ENCODE data around the gene UBALD1.

The UBALD1 gene

GRCh38 chr16:4614571-4615383 is at the start of gene UBALD1:
Gene UBALD1, minus strand, starts transcription at chr16:4614888. Its CDS starts 91 bp downstream, at chr16:4614797.
- DNase-seq: peak; percentile 80 to 86

DNA sequence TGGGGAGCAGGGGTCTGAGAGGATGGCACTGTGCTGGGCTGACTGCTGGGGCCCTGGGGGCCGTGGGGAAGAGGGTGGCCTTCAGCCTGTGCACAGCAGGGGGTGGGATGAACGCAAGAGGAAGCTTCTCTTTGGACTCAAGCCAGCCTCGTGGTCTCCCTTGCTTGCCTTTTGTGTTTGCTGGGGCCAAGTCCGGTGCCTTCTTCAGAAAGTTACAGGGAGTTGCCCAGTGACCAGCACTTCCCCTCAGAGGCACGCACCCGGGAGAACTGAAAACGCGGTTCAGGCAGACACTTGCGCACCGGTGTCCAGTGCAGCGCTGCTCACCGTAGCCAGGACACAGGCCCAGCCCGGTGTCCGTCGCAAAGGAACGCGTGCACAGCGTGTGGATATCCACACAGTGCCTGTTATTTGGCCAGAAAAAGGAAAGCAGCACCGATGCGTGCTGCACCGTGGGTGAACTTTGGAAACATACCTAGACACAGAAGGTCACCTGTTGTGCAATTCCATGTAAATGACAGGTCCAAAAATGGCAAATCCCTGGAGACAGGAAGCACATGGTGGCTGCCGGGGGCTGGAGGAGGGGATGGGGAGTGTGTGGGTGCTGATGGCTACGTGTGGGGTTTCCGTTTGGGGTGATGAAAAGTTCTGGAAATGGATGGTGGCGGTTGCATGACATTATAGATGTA is 49.2 kb upstream of the UBALD1 start:
- DNase-seq: no peak

DNA sequence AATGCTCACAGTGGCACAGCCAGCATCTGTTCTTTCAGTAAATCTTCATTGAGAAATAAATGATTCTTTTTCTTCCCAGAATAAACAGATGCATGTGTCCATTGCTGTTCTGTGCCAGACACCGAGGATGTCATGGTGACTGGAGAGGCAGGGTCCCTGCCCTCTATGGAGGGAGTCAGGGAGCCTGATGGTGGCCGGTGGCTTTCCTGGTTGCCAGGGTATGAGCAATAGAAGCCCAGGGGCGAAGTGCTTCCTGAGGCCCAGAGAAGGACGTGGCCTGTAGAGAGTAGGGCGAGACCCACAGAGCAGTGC is 48.7 kb upstream of the UBALD1 start:
- no peak for DNase-seq

DNA sequence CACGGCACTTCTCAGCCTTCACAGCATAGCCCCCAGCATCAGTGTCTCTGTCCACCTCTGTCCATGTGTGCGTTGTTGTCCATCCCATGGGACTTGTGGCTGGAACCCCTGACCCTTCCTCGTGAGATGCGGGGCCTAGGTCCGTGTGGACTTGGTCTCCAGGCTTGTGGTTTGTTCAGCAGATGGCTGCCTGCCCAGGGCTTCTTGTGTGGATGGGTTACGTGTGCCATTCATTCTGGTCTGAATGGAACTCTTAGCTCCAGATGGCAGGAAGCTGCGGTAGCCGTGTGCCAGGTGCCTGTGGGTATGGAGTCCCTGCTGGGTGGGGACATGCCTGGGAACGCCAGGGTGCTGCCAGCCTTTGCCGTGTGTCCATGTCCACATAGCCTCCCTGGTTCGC is 47.0 kb upstream of the UBALD1 start:
- DNase-seq: no peak

DNA sequence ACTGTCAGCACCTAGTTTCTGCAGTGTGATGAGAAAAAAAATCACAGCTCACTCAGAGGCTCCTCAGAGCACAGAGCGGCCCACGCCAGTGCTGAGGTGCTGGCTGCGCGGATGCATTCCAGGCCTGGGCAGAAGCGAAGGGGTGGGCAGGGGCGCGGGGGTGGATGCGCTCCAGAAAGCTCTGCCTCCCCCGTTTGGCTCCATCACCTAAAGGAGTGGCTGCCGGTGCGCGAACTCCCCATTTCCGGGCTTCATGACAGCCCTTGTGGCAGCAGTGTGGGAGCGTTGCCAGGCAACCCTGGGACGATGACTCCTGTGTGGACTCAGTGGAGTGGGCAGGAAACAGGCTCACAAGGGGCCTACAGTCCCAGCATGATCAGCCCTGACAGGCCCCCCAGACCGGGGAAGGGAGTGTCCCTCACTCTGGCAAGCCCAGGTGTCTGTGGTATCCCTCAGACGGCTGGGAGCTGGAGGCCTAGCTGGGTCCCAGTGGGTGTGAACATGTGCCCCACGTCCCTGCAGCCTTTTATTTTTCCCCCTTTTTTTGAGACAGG is 45.8 kb upstream of the UBALD1 start:
- peak; percentile 73 to 82 for DNase-seq

DNA sequence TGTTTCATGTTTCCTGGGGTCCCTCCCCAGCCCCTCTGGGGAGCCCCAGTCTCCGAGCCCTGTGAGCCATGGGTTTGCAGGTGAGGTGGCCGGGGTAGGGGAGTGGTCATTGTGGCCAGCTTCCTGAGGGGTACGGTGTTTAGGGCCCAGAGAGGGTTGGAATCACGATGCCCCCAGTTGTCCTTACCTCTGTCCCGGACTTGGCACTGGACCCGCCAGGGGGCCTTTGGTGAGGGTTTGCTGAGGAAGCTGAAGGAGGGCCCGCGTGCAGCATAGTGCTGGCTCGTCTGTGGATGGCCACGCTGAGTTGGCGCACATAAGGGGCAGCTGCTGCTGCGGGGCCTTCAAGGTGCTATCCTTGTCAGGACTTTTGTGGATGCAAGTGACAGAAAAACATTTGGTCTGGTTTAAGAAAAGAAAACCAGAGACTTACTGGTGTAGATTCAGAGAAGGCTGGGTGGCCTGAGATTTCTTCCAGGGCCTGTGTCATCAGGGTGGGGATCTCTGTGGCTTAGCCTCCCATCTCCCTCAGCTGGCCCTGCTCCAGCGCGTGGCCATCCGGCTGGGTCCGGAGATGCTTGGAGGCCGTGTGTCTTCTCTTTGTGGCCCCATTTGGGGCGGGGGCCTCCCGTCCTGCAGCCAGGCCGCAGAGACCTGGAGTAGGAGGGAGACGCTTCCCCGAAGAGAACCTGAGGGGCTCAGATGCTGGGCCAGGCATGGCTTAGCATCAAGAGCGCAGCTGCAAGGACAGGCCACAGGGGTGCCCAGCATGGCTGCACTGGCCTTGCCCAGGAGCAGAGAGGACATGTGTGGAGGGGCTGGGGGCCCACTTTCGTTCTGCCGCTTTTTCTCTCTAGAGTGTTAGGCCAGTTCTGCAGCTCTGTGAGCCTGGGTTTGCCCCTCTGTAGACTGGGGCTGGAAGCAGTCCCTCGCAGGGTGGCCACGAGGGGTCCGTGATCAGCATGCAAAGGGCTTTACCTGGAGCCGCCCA is 45.0 kb upstream of the UBALD1 start:
- no peak for DNase-seq

DNA sequence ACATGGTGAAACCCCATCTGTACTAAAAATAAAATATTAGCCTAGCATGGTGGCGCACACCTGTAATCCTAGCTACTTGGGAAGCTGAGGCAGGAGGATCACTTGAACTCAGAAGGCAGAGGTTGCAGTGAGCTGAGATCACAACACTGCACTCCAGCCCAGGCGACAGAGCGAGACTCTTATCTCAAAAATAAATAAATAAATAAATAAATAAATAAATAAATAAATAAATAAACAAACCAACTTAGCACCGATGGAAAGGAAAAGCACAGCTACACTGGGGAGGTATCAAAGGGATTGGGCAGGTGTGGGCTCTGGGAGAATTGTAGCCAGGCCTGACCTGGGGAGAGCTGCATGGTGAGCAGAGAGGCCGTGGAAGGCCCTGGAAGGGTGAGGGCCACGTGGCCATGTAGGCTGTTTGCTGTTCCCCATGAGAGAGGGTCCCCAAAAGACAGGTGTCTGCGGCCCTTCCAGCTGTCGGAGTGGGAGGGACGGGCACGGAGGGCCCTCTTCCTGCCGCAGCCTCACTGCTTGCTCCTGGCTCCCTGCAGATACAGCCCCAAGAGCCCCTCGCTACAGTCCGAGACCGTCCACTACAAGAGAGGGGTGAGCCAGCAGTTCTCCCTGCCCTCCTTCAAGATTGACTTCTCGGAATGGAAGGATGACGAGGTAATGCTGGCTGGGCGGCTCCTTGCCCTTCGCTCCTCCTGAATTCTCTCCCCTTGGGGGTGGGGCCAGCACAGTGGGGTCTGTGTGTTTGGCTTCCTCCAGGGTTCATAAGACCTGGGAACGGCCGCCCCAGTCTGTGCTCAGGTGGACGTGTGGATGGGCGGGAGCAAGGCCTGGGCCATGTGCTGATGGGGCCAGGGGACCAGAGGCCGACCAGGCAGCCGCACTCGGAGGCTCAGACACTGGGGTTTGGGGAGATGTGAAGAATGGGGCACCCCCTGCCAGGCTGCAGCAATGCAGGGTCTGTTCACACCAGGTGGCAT is 42.3 kb upstream of the UBALD1 start:
- DNase-seq: no peak

DNA sequence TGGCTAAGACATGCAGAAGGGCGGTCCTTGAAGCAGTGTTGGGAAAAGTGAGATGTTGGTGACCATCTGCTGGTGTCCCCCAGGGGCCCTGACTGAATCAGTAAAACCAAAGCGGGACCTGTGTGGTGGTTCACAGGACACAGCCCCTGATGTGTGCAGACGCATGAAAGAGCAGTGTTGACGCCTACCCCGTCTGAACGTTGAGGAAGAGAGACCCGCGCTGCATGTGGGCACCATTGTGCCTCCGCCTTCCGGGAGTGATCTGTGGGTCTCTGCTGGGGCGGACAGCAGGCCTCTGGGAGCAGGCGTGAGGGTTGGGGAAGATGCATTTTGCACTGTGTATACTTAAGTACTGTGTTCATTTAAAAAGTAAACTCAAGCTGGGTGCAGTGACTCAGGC is 41.5 kb upstream of the UBALD1 start:
- DNase-seq: no peak

DNA sequence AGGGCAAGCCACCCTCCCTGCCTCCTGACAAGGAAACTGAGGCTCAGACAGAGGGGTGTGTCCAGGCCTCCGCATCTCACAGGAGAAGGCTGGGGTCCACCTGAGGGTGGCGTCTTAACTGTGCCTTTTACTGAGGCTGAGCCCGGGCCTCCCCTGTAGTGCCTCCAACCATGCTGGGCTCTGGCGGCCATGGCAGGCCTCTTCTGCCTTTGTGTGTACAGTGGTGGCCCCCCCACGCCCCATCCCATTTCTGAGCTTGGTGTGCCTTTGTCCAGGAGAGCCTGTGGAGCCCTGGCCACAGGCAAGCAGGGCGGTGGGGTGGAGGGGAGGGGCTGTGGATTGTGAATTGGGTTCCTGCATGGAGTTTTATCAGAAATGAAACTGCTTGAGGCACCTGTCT is 41.1 kb upstream of the UBALD1 start:
- DNase-seq: no peak

DNA sequence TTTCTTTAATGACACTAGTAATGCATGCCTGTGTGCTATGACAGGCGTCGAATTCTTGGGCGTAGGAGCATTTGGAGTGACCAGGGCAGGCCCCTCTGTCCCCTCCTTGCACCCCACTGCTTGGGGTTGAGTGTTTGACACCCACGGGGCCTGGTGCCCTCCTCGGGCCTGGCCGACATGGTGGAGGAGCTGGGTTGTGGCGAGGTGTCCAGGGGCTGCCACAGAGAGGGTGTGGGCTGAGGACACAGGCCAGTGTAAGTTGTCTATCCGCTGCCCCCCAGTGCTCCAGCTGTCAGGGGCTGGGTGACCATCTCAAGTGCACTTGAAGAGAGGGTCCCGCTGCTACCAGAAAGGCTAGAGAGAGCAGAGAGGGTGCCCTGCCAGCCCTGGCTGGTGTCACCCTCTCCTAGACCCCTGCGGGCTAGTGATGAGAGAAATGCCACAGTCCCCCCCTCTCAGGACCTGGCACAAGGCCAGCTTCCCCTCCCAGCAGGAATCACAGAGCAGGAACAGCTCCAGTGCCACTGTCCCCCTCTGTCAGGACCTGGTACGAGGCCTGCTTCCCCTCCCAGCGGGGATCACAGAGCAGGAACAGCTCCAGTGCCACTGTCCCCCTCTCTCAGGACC is 40.4 kb upstream of the UBALD1 start:
- no peak for DNase-seq

GRCh38 chr16:4654011-4654963 is 39.6 kb upstream of the UBALD1 start:
- no peak for DNase-seq

- DNase-seq: no peak
Observed at GRCh38 chr16:4652561-4652960, 37.9 kb upstream of the UBALD1 start.

DNA sequence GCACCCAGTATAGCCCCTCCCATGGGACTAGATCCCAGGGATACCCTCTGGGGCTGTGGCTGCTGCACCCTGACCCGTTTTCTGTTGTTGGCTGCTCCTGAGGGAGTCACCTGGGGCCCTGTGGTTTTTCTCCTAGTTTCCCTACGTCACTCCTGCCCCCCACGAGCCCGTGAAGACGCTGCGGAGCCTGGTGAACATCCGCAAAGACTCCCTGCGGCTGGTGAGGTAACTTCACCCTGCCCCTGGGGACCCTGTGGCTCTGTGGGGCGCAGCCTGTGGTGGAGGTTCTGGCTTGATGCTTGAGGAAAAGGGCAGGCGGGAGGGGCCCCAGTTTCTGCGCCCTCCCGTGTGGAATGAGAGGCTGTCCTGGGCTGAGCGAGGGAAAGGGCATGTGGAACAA is 37.1 kb upstream of the UBALD1 start:
- no peak for DNase-seq

DNA sequence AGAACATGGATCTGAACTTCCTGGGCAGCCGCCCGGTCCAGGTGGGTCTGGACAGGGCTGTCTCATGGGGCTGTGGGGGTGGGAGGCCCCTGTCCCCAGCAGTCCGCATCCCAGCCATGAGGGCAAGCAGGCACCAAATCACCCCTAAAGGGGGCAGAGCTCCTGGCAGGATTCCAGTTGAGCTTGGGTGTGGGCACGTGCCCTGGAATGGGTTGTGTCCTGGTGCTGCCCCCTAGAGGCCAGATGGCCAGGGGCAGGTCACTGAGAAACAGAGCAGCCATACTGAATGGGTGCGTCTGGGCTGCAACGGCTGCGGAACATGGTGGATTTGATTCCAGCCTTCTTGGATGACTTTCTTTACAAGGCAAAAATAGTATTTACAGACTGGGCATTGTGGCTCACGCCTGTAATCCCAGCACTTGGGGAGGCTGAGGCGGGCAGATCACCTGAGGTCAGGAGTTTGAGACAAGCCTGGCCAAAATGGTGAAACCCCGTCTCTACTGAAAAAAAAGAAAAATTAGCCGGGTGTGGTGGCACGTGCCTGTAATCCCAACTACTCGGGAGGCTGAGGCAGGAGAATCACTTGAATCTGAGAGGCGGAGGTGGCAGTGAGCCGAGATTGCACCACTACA is 35.9 kb upstream of the UBALD1 start:
- DNase-seq: peak; percentile 82 to 87

- no peak for DNase-seq
Observed at GRCh38 chr16:4649744-4650442, 35.2 kb upstream of the UBALD1 start.

- peak in 1 of 2 donors; percentile 41 for DNase-seq
Observed at GRCh38 chr16:4648917-4649316, 34.2 kb upstream of the UBALD1 start.

- no peak for DNase-seq
Observed at GRCh38 chr16:4647644-4647980, 32.9 kb upstream of the UBALD1 start.

- DNase-seq: no peak
Observed at GRCh38 chr16:4646773-4647643, 32.3 kb upstream of the UBALD1 start.

All from stimulated activated CD4-positive, alpha-beta T cell treated with anti-CD3 and anti-CD28 coated beads, Interleukin-2, amount 100 ng/mL, for 24 hours (primary cell).